ENCODE data around the gene EDC3. TPM values are rescaled to one million over a fixed set of nuclear protein-coding genes. Genes with fewer than 3 reads are reported as not detected.

Gene EDC3
- total RNA-seq, 1 donor from 2014 or later = 62.6 TPM

DNA sequence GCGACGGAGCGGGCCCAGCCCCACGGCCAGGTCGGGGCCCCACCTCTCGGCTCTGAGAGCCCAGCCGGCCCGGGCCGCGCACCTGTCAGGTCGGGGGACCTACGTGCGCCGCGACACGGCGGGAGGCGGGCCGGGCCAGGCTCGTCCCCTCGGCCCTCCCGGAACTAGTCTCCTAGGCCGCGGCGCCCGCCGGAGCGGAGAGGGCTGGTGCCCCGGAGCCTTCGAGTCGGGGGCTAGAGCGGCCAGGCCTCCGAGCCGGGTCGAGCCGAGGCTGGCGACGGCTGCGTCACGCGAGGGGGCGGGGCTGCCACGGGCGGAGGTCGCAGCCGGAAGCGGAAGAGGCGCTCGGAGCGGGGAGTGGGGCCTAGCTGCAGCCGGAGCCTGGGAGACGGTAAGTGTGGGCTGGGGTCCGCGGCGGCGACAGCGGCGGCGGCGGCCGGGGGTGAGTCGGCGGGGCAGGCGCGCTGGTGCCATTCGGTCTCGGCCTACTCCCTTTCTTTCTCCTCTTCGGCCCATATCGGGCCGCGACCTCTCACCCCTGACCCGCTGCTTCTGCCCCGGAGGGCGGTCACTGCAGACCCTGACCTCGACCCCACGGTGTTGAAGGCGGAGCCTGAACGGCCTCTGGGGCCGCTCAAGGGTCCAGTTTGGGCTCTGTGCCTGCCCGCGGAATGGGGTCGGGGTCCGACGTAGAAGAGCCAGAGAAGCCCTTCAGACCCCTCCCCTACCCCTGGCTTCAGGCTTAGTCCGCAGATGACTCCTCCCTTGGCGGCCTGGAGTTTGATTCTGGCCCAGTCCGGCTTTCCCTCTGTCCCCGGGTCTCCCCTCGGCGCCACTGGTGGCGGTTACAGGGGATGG is 80.1 kb downstream of the EDC3 start, which contains the start of gene CLK3:
Gene CLK3, plus strand, starts transcription at position 329 of the 858 bp plus-strand sequence. CDS start 3,361 bp downstream, outside the sequence.
- peak within 1 kb of the TSS; percentile 98 for H3K27ac Mint-ChIP-seq

GRCh38 chr15:74614744-74615507 is 80.9 kb downstream of the EDC3 start:
- no peaks in the 10 kb centered on the region for H3K36me3 Mint-ChIP-seq (ENCODE audit: insufficient read depth)
- H3K27me3 Mint-ChIP-seq = peaks cover 6% of the 10 kb centered on the region
- peak overlapping the region; percentile 98 for H3K27ac Mint-ChIP-seq
- DNase-seq (ENCODE audit: low spot score, unreplicated experiment) = peak; percentile 61
- H3K9me3 Mint-ChIP-seq (ENCODE audit: low read depth) = no peaks in the 10 kb centered on the region
- TF ChIP-seq, protein P1, sequence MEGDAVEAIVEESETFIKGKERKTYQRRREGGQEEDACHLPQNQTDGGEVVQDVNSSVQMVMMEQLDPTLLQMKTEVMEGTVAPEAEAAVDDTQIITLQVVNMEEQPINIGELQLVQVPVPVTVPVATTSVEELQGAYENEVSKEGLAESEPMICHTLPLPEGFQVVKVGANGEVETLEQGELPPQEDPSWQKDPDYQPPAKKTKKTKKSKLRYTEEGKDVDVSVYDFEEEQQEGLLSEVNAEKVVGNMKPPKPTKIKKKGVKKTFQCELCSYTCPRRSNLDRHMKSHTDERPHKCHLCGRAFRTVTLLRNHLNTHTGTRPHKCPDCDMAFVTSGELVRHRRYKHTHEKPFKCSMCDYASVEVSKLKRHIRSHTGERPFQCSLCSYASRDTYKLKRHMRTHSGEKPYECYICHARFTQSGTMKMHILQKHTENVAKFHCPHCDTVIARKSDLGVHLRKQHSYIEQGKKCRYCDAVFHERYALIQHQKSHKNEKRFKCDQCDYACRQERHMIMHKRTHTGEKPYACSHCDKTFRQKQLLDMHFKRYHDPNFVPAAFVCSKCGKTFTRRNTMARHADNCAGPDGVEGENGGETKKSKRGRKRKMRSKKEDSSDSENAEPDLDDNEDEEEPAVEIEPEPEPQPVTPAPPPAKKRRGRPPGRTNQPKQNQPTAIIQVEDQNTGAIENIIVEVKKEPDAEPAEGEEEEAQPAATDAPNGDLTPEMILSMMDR (IDR thresholded peaks at IDR 0.05; ENCODE audit: unreplicated experiment) = no peak
- H3K4me3 Mint-ChIP-seq (ENCODE audit: low read depth) = peak overlapping the region; percentile 88
- peaks cover 10% of the 10 kb centered on the region for H3K4me1 Mint-ChIP-seq (ENCODE audit: low read depth)

More for the DNA sequence above, 80.1 kb downstream of the EDC3 start, which contains the start of gene CLK3:
- Mint-ChIP-seq H3K4me3 (ENCODE audit: low read depth) (peak within 1 kb of the TSS; percentile 88), H3K36me3 (ENCODE audit: insufficient read depth) (peaks cover 2% of the 10 kb centered on the region), H3K4me1 (ENCODE audit: low read depth) (peaks cover 10% of the 10 kb centered on the region), H3K9me3 (ENCODE audit: low read depth) (no peaks in the 10 kb centered on the region), H3K27me3 (peaks cover 6% of the 10 kb centered on the region)
- peak; percentile 92 for DNase-seq (ENCODE audit: low spot score, unreplicated experiment)
- TF ChIP-seq, protein P1 (IDR thresholded peaks at IDR 0.05; ENCODE audit: unreplicated experiment) = no peak

GRCh38 chr15:74613953-74614743 is 81.7 kb downstream of the EDC3 start:
- Mint-ChIP-seq H3K36me3 (ENCODE audit: insufficient read depth) (no peaks in the 10 kb centered on the region), H3K4me1 (ENCODE audit: low read depth) (peaks cover 10% of the 10 kb centered on the region), H3K4me3 (ENCODE audit: low read depth) (peak overlapping the region; percentile 71), H3K27me3 (peaks cover 6% of the 10 kb centered on the region), H3K27ac (peak overlapping the region; percentile 56), H3K9me3 (ENCODE audit: low read depth) (no peaks in the 10 kb centered on the region)
- DNase-seq (ENCODE audit: low spot score, unreplicated experiment) = no peak
- TF ChIP-seq, protein P1 (IDR thresholded peaks at IDR 0.05; ENCODE audit: unreplicated experiment) = no peak

GRCh38 chr15:74613089-74613952 is 82.5 kb downstream of the EDC3 start:
- Mint-ChIP-seq H3K4me3 (ENCODE audit: low read depth) (peak overlapping the region; percentile 71), H3K4me1 (ENCODE audit: low read depth) (peaks cover 10% of the 10 kb centered on the region), H3K36me3 (ENCODE audit: insufficient read depth) (no peaks in the 10 kb centered on the region), H3K27me3 (peaks cover 6% of the 10 kb centered on the region), H3K9me3 (ENCODE audit: low read depth) (no peaks in the 10 kb centered on the region), H3K27ac (peak overlapping the region; percentile 56)
- no peak for DNase-seq (ENCODE audit: low spot score, unreplicated experiment)
- TF ChIP-seq, protein P1 (IDR thresholded peaks at IDR 0.05; ENCODE audit: unreplicated experiment) = no peak

All from progenitor cell of endocrine pancreas (in vitro differentiated cells).